Tibial artery (tissue), 4 donors: Measurements from ENCODE around the gene FBXO38.

Source experiments
- DNase-seq, 2 donors: peaks; one replicate each; pipeline ENCODE4 v3.0.0-alpha.2; 2019
- H3K27ac ChIP-seq, 2 donors: fragments of 200-600 bp; sonication (generic) in 1 of 2; 1 replicate in 1 of 2; 2 replicates in 1 of 2; pipeline ENCODE4 v1.5.1; 2018 to 2019; ENCODE audit warnings: mild to moderate bottlenecking in 1 of 2
- H3K27me3 ChIP-seq, 2 donors: fragments of 200-600 bp; sonication (generic) in 1 of 2; one replicate each; pipeline versions ENCODE4 v1.5.1 to v1.6.0; 2016 to 2019
- H3K36me3 ChIP-seq, 3 donors: fragments of 200-600 bp; sonication (generic) in 2 of 3; one replicate each; pipeline ENCODE4 v1.5.1; 2016 to 2019; ENCODE audit warnings: mild to moderate bottlenecking in 2 of 3
- H3K4me1 ChIP-seq, 4 donors: fragments of 200-600 bp; sonication (generic) in 2 of 4; 1 replicate in 3 of 4; 2 replicates in 1 of 4; pipeline ENCODE4 v1.5.1; 2016 to 2019
- H3K4me3 ChIP-seq, 2 donors: fragments of 200-600 bp; sonication (generic) in 1 of 2; 1 replicate in 1 of 2; 2 replicates in 1 of 2; pipeline ENCODE4 v1.5.1; 2018 to 2019; ENCODE audit warnings: mild to moderate bottlenecking in 2 of 2
- H3K9me3 ChIP-seq, 3 donors: fragments of 200-600 bp; sonication (generic) in 1 of 3; one replicate each; pipeline ENCODE4 v1.5.1; 2016 to 2019
- intact Hi-C: fragments of 100-400 bp; cut with DNase I; formaldehyde crosslinking; loops from one replicate; pipeline ENCODE4 v1.15.0; 2023; ENCODE audit warnings: low total_unique reads
- TF ChIP-seq, protein P1 (sequence below), 2 experiments: fragments of 200-600 bp in 1 of 2; fragments of 450-650 bp in 1 of 2; IDR thresholded peaks; one replicate each; pipeline ENCODE4 v1.5.1; 2017 to 2019; ENCODE audit warnings: antibody characterized with exemption in 2 of 2, mild to moderate bottlenecking in 1 of 2, moderate library complexity in 1 of 2

Gene FBXO38

GRCh38 chr5:148452499-148453193, 68.9 kb downstream of the FBXO38 start:
- Histone ChIP-seq H3K4me1 (no peaks in the 10 kb centered on the region), H3K4me3 (no peak overlapping the region), H3K9me3 (no peaks in the 10 kb centered on the region), H3K27me3 (no peaks in the 10 kb centered on the region), H3K36me3 (no peaks in the 10 kb centered on the region), H3K27ac (no peak overlapping the region)
- intact Hi-C loops = no loop called here
- TF ChIP-seq, protein P1, sequence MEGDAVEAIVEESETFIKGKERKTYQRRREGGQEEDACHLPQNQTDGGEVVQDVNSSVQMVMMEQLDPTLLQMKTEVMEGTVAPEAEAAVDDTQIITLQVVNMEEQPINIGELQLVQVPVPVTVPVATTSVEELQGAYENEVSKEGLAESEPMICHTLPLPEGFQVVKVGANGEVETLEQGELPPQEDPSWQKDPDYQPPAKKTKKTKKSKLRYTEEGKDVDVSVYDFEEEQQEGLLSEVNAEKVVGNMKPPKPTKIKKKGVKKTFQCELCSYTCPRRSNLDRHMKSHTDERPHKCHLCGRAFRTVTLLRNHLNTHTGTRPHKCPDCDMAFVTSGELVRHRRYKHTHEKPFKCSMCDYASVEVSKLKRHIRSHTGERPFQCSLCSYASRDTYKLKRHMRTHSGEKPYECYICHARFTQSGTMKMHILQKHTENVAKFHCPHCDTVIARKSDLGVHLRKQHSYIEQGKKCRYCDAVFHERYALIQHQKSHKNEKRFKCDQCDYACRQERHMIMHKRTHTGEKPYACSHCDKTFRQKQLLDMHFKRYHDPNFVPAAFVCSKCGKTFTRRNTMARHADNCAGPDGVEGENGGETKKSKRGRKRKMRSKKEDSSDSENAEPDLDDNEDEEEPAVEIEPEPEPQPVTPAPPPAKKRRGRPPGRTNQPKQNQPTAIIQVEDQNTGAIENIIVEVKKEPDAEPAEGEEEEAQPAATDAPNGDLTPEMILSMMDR (IDR thresholded peaks at IDR 0.05) = no peak
- DNase-seq = no peak

DNA sequence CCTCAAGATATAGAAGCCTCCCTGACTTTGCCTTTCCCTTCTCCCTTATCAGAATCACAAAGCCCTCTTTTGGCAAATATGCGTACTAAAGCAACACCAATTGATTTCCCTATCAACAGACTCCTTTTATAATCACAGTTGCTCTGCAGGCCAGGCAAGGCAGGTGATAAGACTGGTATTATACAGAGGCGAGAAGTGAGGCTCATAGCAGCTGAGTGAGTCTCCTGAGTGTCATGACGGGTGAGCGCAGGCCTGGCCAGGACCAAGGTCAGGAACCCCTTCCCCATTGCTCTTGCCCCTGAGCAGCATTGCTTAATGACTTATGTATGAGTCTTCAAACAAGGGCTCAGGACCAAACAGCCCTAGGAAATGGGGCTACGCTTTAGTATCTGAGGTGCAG, 70.8 kb downstream of the FBXO38 start:
- Histone ChIP-seq H3K36me3 (no peaks in the 10 kb centered on the region), H3K4me1 (no peaks in the 10 kb centered on the region), H3K27ac (no peak overlapping the region), H3K4me3 (no peak overlapping the region), H3K9me3 (no peaks in the 10 kb centered on the region), H3K27me3 (peaks cover 0 to 3% of the 10 kb centered on the region in 2 donors)
- intact Hi-C loops = no loop called here
- no peak for DNase-seq
- TF ChIP-seq, protein P1 (IDR thresholded peaks at IDR 0.05) = no peak

- TF ChIP-seq, protein P1 (IDR thresholded peaks at IDR 0.05) = no peak
- Histone ChIP-seq H3K36me3 (no peaks in the 10 kb centered on the region), H3K4me1 (no peaks in the 10 kb centered on the region), H3K4me3 (no peak overlapping the region), H3K27ac (no peak overlapping the region), H3K9me3 (no peaks in the 10 kb centered on the region), H3K27me3 (peaks cover 0 to 3% of the 10 kb centered on the region in 2 donors)
- intact Hi-C loops = no loop called here
- no peak for DNase-seq
Measured at GRCh38 chr5:148455185-148455584, 71.4 kb downstream of the FBXO38 start.

GRCh38 chr5:148457183-148457620, 73.4 kb downstream of the FBXO38 start:
- TF ChIP-seq, protein P1 (IDR thresholded peaks at IDR 0.05) = no peak
- Histone ChIP-seq H3K4me3 (no peak overlapping the region), H3K4me1 (no peaks in the 10 kb centered on the region), H3K27ac (no peak overlapping the region), H3K36me3 (no peaks in the 10 kb centered on the region), H3K27me3 (peaks cover 0 to 3% of the 10 kb centered on the region in 2 donors), H3K9me3 (no peaks in the 10 kb centered on the region)
- no peak for DNase-seq
- intact Hi-C loops = no loop called here

- H3K4me3 ChIP-seq = no peak overlapping the region
- H3K4me1 ChIP-seq = no peaks in the 10 kb centered on the region
- H3K36me3 ChIP-seq = no peaks in the 10 kb centered on the region
- TF ChIP-seq, protein P1 (IDR thresholded peaks at IDR 0.05) = no peak
- no peaks in the 10 kb centered on the region for H3K9me3 ChIP-seq
- H3K27me3 ChIP-seq = peaks cover 0 to 3% of the 10 kb centered on the region in 2 donors
- no peak overlapping the region for H3K27ac ChIP-seq
- intact Hi-C loops = no loop called here
- DNase-seq = no peak
Measured at GRCh38 chr5:148458036-148458888, 74.5 kb downstream of the FBXO38 start.
